Osteoblast (primary cell): ENCODE measurements around the gene PBX3. TPM values are rescaled to one million over a fixed set of nuclear protein-coding genes. Genes with fewer than 3 reads are reported as not detected.

ENCODE experiments used
- DNase-seq: peaks from one replicate; pipeline ENCODE4 v3.0.0; 2011; ENCODE audit warnings: low spot score, mixed read lengths; ENCODE audit not compliant: insufficient read length; ENCODE audit errors: missing footprints
- H2AFZ ChIP-seq: 2 replicates; pipeline ENCODE4 v1.6.0; 2011; ENCODE audit warnings: mild to moderate bottlenecking, low read length
- H3K27ac ChIP-seq: 2 replicates; pipeline ENCODE4 v1.5.1; 2011; ENCODE audit warnings: mild to moderate bottlenecking, low read depth, low read length, moderate library complexity
- H3K27me3 ChIP-seq: 2 replicates; pipeline ENCODE4 v1.6.0; 2012; ENCODE audit warnings: mild to moderate bottlenecking, control low read depth, inconsistent platforms, low read length, moderate library complexity; ENCODE audit not compliant: insufficient read depth
- H3K36me3 ChIP-seq: 2 replicates; pipeline ENCODE4 v1.5.1; 2011; ENCODE audit warnings: mild to moderate bottlenecking, low read length, control low read depth, moderate library complexity; ENCODE audit not compliant: insufficient read depth
- H3K4me1 ChIP-seq: 2 replicates; pipeline ENCODE4 v1.5.1; 2011; ENCODE audit warnings: mild to moderate bottlenecking, low read length, control low read depth, moderate library complexity; ENCODE audit not compliant: insufficient read depth
- H3K4me2 ChIP-seq: 2 replicates; pipeline ENCODE4 v1.6.0; 2011; ENCODE audit warnings: mild to moderate bottlenecking, low read length; ENCODE audit not compliant: insufficient read depth
- H3K4me3 ChIP-seq: fragments of 200-600 bp; sonication (generic); 3 replicates; pipeline ENCODE4 v1.5.1; 2012; ENCODE audit warnings: mild to moderate bottlenecking, low read length, inconsistent platforms; ENCODE audit not compliant: insufficient read depth
- H3K79me2 ChIP-seq: 2 replicates; pipeline ENCODE4 v1.6.0; 2012; ENCODE audit warnings: mild to moderate bottlenecking, low read length, control low read depth, inconsistent platforms; ENCODE audit not compliant: insufficient read depth
- H3K9me3 ChIP-seq: 2 replicates; pipeline ENCODE4 v1.5.1; 2011; ENCODE audit warnings: low read depth, low read length, control low read depth
- H4K20me1 ChIP-seq: 2 replicates; pipeline ENCODE4 v1.6.0; 2012; ENCODE audit warnings: mild to moderate bottlenecking, low read length, control low read depth; ENCODE audit not compliant: insufficient read depth
- total RNA-seq: library from RNA; depleted of rRNA; stranded (reverse); fragments of >200 nt; gene quantifications from 2 replicates; pipeline ENCODE4 v1.2.3, GENCODE V29; 2012
- TF ChIP-seq, protein P1 (sequence below): IDR thresholded peaks from 2 replicates; pipeline ENCODE4 v1.5.1; 2011; ENCODE audit warnings: mild to moderate bottlenecking, low read depth, low read length, moderate library complexity; ENCODE audit errors: extremely low read depth

Gene PBX3
- total RNA-seq, 1 donor, result 34.7 TPM

GRCh38 chr9:125926936-125927335 lies 179.8 kb downstream of the PBX3 start:
- Histone ChIP-seq H3K4me3 (no peak overlapping the region), H3K4me2 (no peak overlapping the region), H3K36me3 (peaks cover 4% of the 10 kb centered on the region), H4K20me1 (no peaks in the 10 kb centered on the region), H3K27ac (no peak overlapping the region), H3K9me3 (no peaks in the 10 kb centered on the region), H2AFZ (no peak overlapping the region), H3K79me2 (peaks cover 19% of the 10 kb centered on the region), H3K27me3 (no peaks in the 10 kb centered on the region), H3K4me1 (peaks cover 8% of the 10 kb centered on the region)
- no peak for DNase-seq
- TF ChIP-seq, protein P1, sequence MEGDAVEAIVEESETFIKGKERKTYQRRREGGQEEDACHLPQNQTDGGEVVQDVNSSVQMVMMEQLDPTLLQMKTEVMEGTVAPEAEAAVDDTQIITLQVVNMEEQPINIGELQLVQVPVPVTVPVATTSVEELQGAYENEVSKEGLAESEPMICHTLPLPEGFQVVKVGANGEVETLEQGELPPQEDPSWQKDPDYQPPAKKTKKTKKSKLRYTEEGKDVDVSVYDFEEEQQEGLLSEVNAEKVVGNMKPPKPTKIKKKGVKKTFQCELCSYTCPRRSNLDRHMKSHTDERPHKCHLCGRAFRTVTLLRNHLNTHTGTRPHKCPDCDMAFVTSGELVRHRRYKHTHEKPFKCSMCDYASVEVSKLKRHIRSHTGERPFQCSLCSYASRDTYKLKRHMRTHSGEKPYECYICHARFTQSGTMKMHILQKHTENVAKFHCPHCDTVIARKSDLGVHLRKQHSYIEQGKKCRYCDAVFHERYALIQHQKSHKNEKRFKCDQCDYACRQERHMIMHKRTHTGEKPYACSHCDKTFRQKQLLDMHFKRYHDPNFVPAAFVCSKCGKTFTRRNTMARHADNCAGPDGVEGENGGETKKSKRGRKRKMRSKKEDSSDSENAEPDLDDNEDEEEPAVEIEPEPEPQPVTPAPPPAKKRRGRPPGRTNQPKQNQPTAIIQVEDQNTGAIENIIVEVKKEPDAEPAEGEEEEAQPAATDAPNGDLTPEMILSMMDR, result no peak

- no peaks in the 10 kb centered on the region for H3K27me3 ChIP-seq
- DNase-seq, result no peak
- no peak overlapping the region for H3K27ac ChIP-seq
- H3K36me3 ChIP-seq, result no peaks in the 10 kb centered on the region
- TF ChIP-seq, protein P1, result no peak
- peaks cover 27% of the 10 kb centered on the region for H3K79me2 ChIP-seq
- H2AFZ ChIP-seq, result no peak overlapping the region
- H3K9me3 ChIP-seq, result no peaks in the 10 kb centered on the region
- H3K4me3 ChIP-seq, result no peak overlapping the region
- H3K4me1 ChIP-seq, result peaks cover 20% of the 10 kb centered on the region
- no peak overlapping the region for H3K4me2 ChIP-seq
- H4K20me1 ChIP-seq, result no peaks in the 10 kb centered on the region
These were observed 182.7 kb downstream of the PBX3 start for GRCh38 chr9:125929846-125930245.

GRCh38 chr9:125931211-125931610 lies 184.0 kb downstream of the PBX3 start:
- H3K36me3 ChIP-seq, result peaks cover 10% of the 10 kb centered on the region
- TF ChIP-seq, protein P1, result no peak
- peak overlapping the region; percentile 84 for H3K27ac ChIP-seq
- no peaks in the 10 kb centered on the region for H4K20me1 ChIP-seq
- no peaks in the 10 kb centered on the region for H3K9me3 ChIP-seq
- H2AFZ ChIP-seq, result no peak overlapping the region
- peaks cover 24% of the 10 kb centered on the region for H3K79me2 ChIP-seq
- peaks cover 20% of the 10 kb centered on the region for H3K4me1 ChIP-seq
- no peak overlapping the region for H3K4me2 ChIP-seq
- no peaks in the 10 kb centered on the region for H3K27me3 ChIP-seq
- no peak overlapping the region for H3K4me3 ChIP-seq
- no peak for DNase-seq

DNA sequence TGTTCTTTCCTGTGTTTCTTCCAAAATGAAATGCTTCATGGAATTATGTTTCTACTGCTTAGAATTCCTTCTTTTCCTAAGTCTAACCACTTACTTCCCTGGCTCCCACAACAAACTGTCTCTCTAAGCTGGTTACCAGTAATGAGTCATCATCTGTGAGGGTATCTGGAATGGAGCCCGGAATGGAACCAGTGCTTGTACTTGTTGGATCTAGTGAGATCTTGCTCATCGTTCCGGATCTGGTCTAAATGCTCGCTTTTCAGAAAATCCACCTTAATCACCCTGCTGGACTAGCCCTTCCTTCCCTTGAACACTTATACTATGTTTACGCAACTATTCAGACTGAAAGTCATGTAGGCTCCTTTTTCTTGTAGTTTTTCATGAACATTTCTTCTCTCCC lies 184.8 kb downstream of the PBX3 start:
- H3K79me2 ChIP-seq, result peaks cover 24% of the 10 kb centered on the region
- peaks cover 10% of the 10 kb centered on the region for H3K36me3 ChIP-seq
- H3K27ac ChIP-seq, result peak overlapping the region; percentile 84
- peak overlapping the region; percentile 3 for H3K4me3 ChIP-seq
- no peaks in the 10 kb centered on the region for H4K20me1 ChIP-seq
- H2AFZ ChIP-seq, result no peak overlapping the region
- no peaks in the 10 kb centered on the region for H3K9me3 ChIP-seq
- H3K27me3 ChIP-seq, result no peaks in the 10 kb centered on the region
- peaks cover 20% of the 10 kb centered on the region for H3K4me1 ChIP-seq
- peak overlapping the region; percentile 57 for H3K4me2 ChIP-seq
- DNase-seq, result peak; percentile 79
- TF ChIP-seq, protein P1, result no peak
